GM19043 (cell line): ENCODE measurements around the gene RIT2.

Experiments used
- ATAC-seq: cut with Tn5 transposase; IDR thresholded peaks from one replicate; pipeline ENCODE4 v1.9.1; 2021; ENCODE audit warnings: low read depth; ENCODE audit not compliant: unreplicated experiment

Gene RIT2

GRCh38 chr18:43115076-43115921, at the start of gene RIT2:
Gene RIT2 (minus strand): TSS chr18:43115685.
- ATAC-seq = no peak

- ATAC-seq = no peak
These were observed 46.0 kb upstream of the RIT2 start for GRCh38 chr18:43161528-43161927.

GRCh38 chr18:43160509-43160908, 45.0 kb upstream of the RIT2 start:
- ATAC-seq = no peak

GRCh38 chr18:43159926-43160325, 44.4 kb upstream of the RIT2 start:
- ATAC-seq = no peak

GRCh38 chr18:43159086-43159770, 43.7 kb upstream of the RIT2 start:
- no peak for ATAC-seq

GRCh38 chr18:43158381-43158780, 42.9 kb upstream of the RIT2 start:
- ATAC-seq = no peak

GRCh38 chr18:43155842-43156241, 40.4 kb upstream of the RIT2 start:
- ATAC-seq = no peak

- ATAC-seq = no peak
These were observed 32.7 kb upstream of the RIT2 start for GRCh38 chr18:43148231-43148630.

- no peak for ATAC-seq
These were observed 25.7 kb upstream of the RIT2 start for GRCh38 chr18:43141208-43141607.

- no peak for ATAC-seq
These were observed 23.9 kb upstream of the RIT2 start for GRCh38 chr18:43139288-43139946.

GRCh38 chr18:43134876-43135275, 19.4 kb upstream of the RIT2 start:
- ATAC-seq = no peak

- ATAC-seq = no peak
These were observed 15.3 kb upstream of the RIT2 start for GRCh38 chr18:43130716-43131260.

GRCh38 chr18:43129946-43130524, 14.6 kb upstream of the RIT2 start:
- ATAC-seq = no peak

GRCh38 chr18:43125471-43125870, 10.0 kb upstream of the RIT2 start:
- no peak for ATAC-seq

GRCh38 chr18:43122955-43123354, 7.5 kb upstream of the RIT2 start:
- ATAC-seq = no peak

- ATAC-seq = no peak
These were observed 1.3 kb upstream of the RIT2 start for GRCh38 chr18:43116699-43117294.

- ATAC-seq = no peak
These were observed 2.1 kb downstream of the RIT2 start for GRCh38 chr18:43113220-43113895.

- ATAC-seq = no peak
These were observed 6.6 kb downstream of the RIT2 start for GRCh38 chr18:43108882-43109281.

- ATAC-seq = no peak
These were observed 7.0 kb downstream of the RIT2 start for GRCh38 chr18:43108469-43108868.

GRCh38 chr18:43093646-43094045, 21.8 kb downstream of the RIT2 start:
- no peak for ATAC-seq
